Fibroblast of villous mesenchyme (primary cell): ENCODE results near the gene MRPL9. TPM values are rescaled to one million over a fixed set of nuclear protein-coding genes. Genes with fewer than 3 reads are reported as not detected.
"Not testable (repeated sequence)": the region's sequence is repeated elsewhere in the genome, so short reads cannot be mapped to it uniquely, and the experiment has no call there.

Source experiments
- DNase-seq: peaks from one replicate; pipeline ENCODE4 v3.0.0-alpha.2; 2010; ENCODE audit warnings: low read depth
- H3K4me3 ChIP-seq: 2 replicates; pipeline ENCODE4 v1.5.1; 2011; ENCODE audit warnings: low read depth, mild to moderate bottlenecking, low read length
- total RNA-seq: library from RNA; depleted of rRNA; stranded (reverse); fragments of >200 nt; gene quantifications from 2 replicates; pipeline ENCODE4 v1.2.3, GENCODE V29; 2012
- TF ChIP-seq, protein P1 (sequence below): IDR thresholded peaks from 2 replicates; pipeline ENCODE4 v1.5.1; 2012; ENCODE audit warnings: low read depth, mild to moderate bottlenecking, low read length; ENCODE audit not compliant: insufficient read depth

MRPL9 gene
- total RNA-seq, 1 donor: 91.5 TPM

DNA sequence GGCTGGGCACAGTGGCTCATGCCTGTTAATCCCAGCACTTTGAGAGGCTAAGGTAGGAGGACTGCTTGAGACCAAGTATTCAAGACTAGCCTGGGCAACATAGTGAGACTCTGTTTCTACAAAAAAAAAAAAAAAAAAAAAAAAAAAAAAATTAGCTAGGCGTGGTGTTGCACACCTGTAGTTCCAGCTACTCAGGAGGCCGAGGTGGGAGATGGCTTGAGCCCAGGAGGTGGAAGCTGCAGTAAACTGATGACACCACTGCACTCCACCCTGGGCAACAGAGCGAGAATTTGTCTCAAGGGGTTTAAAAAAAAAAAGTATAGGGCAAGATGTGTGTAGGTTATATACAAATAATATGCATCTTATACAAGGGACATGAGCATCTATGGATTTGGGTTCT lies 24.4 kb upstream of the MRPL9 start:
- TF ChIP-seq, protein P1, sequence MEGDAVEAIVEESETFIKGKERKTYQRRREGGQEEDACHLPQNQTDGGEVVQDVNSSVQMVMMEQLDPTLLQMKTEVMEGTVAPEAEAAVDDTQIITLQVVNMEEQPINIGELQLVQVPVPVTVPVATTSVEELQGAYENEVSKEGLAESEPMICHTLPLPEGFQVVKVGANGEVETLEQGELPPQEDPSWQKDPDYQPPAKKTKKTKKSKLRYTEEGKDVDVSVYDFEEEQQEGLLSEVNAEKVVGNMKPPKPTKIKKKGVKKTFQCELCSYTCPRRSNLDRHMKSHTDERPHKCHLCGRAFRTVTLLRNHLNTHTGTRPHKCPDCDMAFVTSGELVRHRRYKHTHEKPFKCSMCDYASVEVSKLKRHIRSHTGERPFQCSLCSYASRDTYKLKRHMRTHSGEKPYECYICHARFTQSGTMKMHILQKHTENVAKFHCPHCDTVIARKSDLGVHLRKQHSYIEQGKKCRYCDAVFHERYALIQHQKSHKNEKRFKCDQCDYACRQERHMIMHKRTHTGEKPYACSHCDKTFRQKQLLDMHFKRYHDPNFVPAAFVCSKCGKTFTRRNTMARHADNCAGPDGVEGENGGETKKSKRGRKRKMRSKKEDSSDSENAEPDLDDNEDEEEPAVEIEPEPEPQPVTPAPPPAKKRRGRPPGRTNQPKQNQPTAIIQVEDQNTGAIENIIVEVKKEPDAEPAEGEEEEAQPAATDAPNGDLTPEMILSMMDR: no peak
- H3K4me3 ChIP-seq: no peak overlapping the region
- no peak for DNase-seq

- H3K4me3 ChIP-seq: no peak overlapping the region
- no peak for DNase-seq
- TF ChIP-seq, protein P1: no peak
Measured at GRCh38 chr1:151783796-151784195, 20.5 kb upstream of the MRPL9 start.

- no peak overlapping the region for H3K4me3 ChIP-seq
- TF ChIP-seq, protein P1: no peak
- DNase-seq: no peak
Measured at GRCh38 chr1:151782741-151783140, 19.4 kb upstream of the MRPL9 start.

- H3K4me3 ChIP-seq, DNase-seq: not testable (repeated sequence)
Measured at GRCh38 chr1:151782026-151782425, 18.7 kb upstream of the MRPL9 start.

- not testable (repeated sequence) for DNase-seq, H3K4me3 ChIP-seq
Measured at GRCh38 chr1:151780736-151781135, 17.4 kb upstream of the MRPL9 start.

- no peak for DNase-seq
- H3K4me3 ChIP-seq: no peak overlapping the region
- TF ChIP-seq, protein P1: no peak
Measured at GRCh38 chr1:151779852-151780251, 16.6 kb upstream of the MRPL9 start.

DNA sequence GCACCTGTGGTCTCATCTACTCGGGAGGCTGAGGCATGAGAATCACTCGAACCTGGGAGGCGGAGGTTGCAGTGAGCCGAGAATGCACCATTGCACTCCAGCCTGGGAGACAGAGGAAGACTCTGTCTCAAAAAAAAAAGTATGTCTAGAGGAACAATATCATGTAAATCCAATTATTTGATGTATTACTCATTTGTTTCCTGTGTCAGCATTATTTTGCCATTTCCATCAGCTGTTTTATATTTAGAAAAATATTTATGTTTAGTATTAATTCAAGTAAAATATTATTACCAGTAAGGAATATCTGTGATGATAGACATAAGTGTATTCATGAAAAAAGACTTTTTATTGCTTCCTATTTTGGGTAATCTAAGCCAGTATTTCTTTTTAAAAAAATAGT lies 14.0 kb upstream of the MRPL9 start:
- no peak overlapping the region for H3K4me3 ChIP-seq
- DNase-seq: no peak
- TF ChIP-seq, protein P1: no peak

DNA sequence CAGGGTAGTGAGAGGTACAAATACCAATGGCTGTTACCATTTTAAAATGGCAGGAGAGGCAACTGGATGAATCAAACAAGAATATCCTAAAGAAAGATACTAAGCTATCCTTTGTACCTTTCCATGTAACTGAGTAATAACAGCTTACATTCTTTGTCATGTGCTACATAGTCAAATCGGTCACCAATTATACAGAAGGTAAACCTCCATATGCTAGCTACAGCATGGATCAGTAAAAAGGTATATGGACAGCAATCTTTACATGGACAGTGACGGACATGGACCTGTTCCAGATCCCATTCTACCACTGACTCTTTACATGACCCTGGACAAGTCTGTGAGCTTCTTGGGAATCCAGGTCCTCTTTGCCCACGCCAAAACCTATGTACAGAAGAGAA lies 13.4 kb upstream of the MRPL9 start:
- TF ChIP-seq, protein P1: no peak
- no peak overlapping the region for H3K4me3 ChIP-seq
- no peak for DNase-seq
